Esophagus (tissue), 2 donors: ENCODE measurements around the gene HLCS. TPM values are rescaled to one million over a fixed set of nuclear protein-coding genes. Genes with fewer than 3 reads are reported as not detected.

Source experiments
- H3K27ac ChIP-seq, 2 donors: one replicate each; pipeline ENCODE4 v1.5.1; 2013; ENCODE audit warnings: low read depth in 2 of 2, mild to moderate bottlenecking in 2 of 2, inconsistent platforms in 1 of 2, low read length in 1 of 2, moderate library complexity in 1 of 2
- H3K27me3 ChIP-seq, 2 donors: one replicate each; pipeline ENCODE4 v1.6.1; 2013; ENCODE audit warnings: low read length in 2 of 2, control low read depth in 1 of 2, mild to moderate bottlenecking in 1 of 2; ENCODE audit not compliant: insufficient read depth in 2 of 2, control insufficient read depth in 1 of 2
- H3K36me3 ChIP-seq, 2 donors: one replicate each; pipeline ENCODE4 v1.6.1; 2013; ENCODE audit warnings: low read length in 1 of 2; ENCODE audit not compliant: control insufficient read depth in 2 of 2, insufficient read depth in 2 of 2
- H3K4me1 ChIP-seq, 2 donors: one replicate each; pipeline ENCODE4 v1.6.1; 2013; ENCODE audit warnings: low read length in 1 of 2; ENCODE audit not compliant: control insufficient read depth in 2 of 2, insufficient read depth in 2 of 2
- H3K4me3 ChIP-seq, 2 donors: one replicate each; pipeline ENCODE4 v1.5.1; 2013; ENCODE audit warnings: low read length in 2 of 2, mild to moderate bottlenecking in 2 of 2, low read depth in 1 of 2, moderate library complexity in 1 of 2
- H3K9me3 ChIP-seq, 2 donors: one replicate each; pipeline ENCODE4 v1.6.1; 2013; ENCODE audit warnings: mild to moderate bottlenecking in 2 of 2, low read depth in 1 of 2, low read length in 1 of 2, moderate library complexity in 1 of 2; ENCODE audit not compliant: control insufficient read depth in 2 of 2, insufficient read depth in 1 of 2
- WGBS, 2 donors: extraction: QIAGEN DNeasy Blood & Tissue Kit; methylation state at CpG; one replicate each; pipeline ENCODE4 v1.1.7; 2013; 5-methylcytosine and 5-hydroxymethylcytosine counted together
- polyA plus RNA-seq, 2 donors: library from polyadenylated mRNA; stranded (reverse); fragments of 200-250 nt; gene quantifications; one replicate each; pipeline ENCODE4 v1.2.3, GENCODE V29; 2013
- donor health status: healthy with polysubstance abuse.
- donor health status: Bipolar disorder and iron deficiency.

The HLCS gene
- polyA plus RNA-seq, 2 donors, result 3.9 to 4.8 TPM

- H3K36me3 ChIP-seq, result no peaks in the 10 kb centered on the region
- no peaks in the 10 kb centered on the region for H3K27me3 ChIP-seq
- H3K4me1 ChIP-seq, result peaks cover 0 to 5% of the 10 kb centered on the region in 2 donors
- H3K4me3 ChIP-seq, result peak overlapping the region; percentile 28 to 75
- H3K9me3 ChIP-seq, result no peaks in the 10 kb centered on the region
- WGBS, 2 donors, result 4 to 6% methylated on average over 44 to 55 of the region's 55 CpGs
- peak overlapping the region; percentile 79 to 90 for H3K27ac ChIP-seq
Observed at GRCh38 chr21:36709030-36709867, 257.2 kb downstream of the HLCS start.

- Histone ChIP-seq H3K36me3 (no peaks in the 10 kb centered on the region), H3K4me1 (peaks cover 0 to 5% of the 10 kb centered on the region in 2 donors), H3K9me3 (peaks cover 0 to 2% of the 10 kb centered on the region in 2 donors), H3K27ac (peak overlapping the region; percentile 79 to 90), H3K4me3 (peak overlapping the region; percentile 40 to 75), H3K27me3 (no peaks in the 10 kb centered on the region)
- 4% methylated on average over 44 of the region's 44 CpGs for WGBS, 2 donors
Observed at GRCh38 chr21:36708286-36709029, 258.0 kb downstream of the HLCS start.

GRCh38 chr21:36707763-36708285, 258.6 kb downstream of the HLCS start:
- Histone ChIP-seq H3K4me1 (peaks cover 0 to 5% of the 10 kb centered on the region in 2 donors), H3K27me3 (no peaks in the 10 kb centered on the region), H3K36me3 (no peaks in the 10 kb centered on the region), H3K9me3 (peaks cover 0 to 2% of the 10 kb centered on the region in 2 donors), H3K27ac (peak overlapping the region; percentile 79 to 90), H3K4me3 (peak overlapping the region; percentile 40 to 75)
- WGBS, 2 donors, result 4% methylated on average over 52 to 53 of the region's 53 CpGs

- H3K27ac ChIP-seq, result peak overlapping the region; percentile 79 to 90
- 7 to 11% methylated on average over 32 of the region's 32 CpGs for WGBS, 2 donors
- peaks cover 0 to 5% of the 10 kb centered on the region in 2 donors for H3K4me1 ChIP-seq
- H3K4me3 ChIP-seq, result peak overlapping the region; percentile 40 to 75
- no peaks in the 10 kb centered on the region for H3K36me3 ChIP-seq
- peaks cover 0 to 2% of the 10 kb centered on the region in 2 donors for H3K9me3 ChIP-seq
- H3K27me3 ChIP-seq, result no peaks in the 10 kb centered on the region
Observed at GRCh38 chr21:36706951-36707762, 259.3 kb downstream of the HLCS start.

- WGBS, 2 donors, result 6% methylated on average over 13 of the region's 13 CpGs
- Histone ChIP-seq H3K27ac (peak overlapping the region; percentile 79 to 88), H3K4me3 (peak overlapping the region in 1 of 2 donors; percentile 75), H3K36me3 (no peaks in the 10 kb centered on the region), H3K27me3 (no peaks in the 10 kb centered on the region), H3K9me3 (peaks cover 0 to 2% of the 10 kb centered on the region in 2 donors), H3K4me1 (peaks cover under 1 to 5% of the 10 kb centered on the region in 2 donors)
Observed at GRCh38 chr21:36706482-36706852, 260.0 kb downstream of the HLCS start.

GRCh38 chr21:36705679-36706481, 260.6 kb downstream of the HLCS start:
- WGBS, 2 donors, result 5 to 9% methylated on average over 22 of the region's 22 CpGs
- no peaks in the 10 kb centered on the region for H3K27me3 ChIP-seq
- H3K4me3 ChIP-seq, result peak overlapping the region; percentile 53 to 75
- H3K4me1 ChIP-seq, result peaks cover 5 to 6% of the 10 kb centered on the region in 2 donors
- peaks cover 0 to 5% of the 10 kb centered on the region in 2 donors for H3K9me3 ChIP-seq
- peaks cover 0 to 4% of the 10 kb centered on the region in 2 donors for H3K36me3 ChIP-seq
- peak overlapping the region; percentile 79 to 88 for H3K27ac ChIP-seq

GRCh38 chr21:36704958-36705678, 261.4 kb downstream of the HLCS start:
- Histone ChIP-seq H3K4me1 (peaks cover 5 to 6% of the 10 kb centered on the region in 2 donors), H3K4me3 (peak overlapping the region; percentile 53 to 75), H3K27me3 (no peaks in the 10 kb centered on the region), H3K27ac (peak overlapping the region; percentile 79 to 88), H3K36me3 (peaks cover 0 to 4% of the 10 kb centered on the region in 2 donors), H3K9me3 (peaks cover 0 to 5% of the 10 kb centered on the region in 2 donors)
- 6 to 7% methylated on average over 39 of the region's 39 CpGs for WGBS, 2 donors

GRCh38 chr21:36704281-36704957, 262.1 kb downstream of the HLCS start:
- Histone ChIP-seq H3K9me3 (peaks cover 0 to 5% of the 10 kb centered on the region in 2 donors), H3K27me3 (no peaks in the 10 kb centered on the region), H3K4me1 (peaks cover 5 to 6% of the 10 kb centered on the region in 2 donors), H3K4me3 (peak overlapping the region; percentile 53 to 75), H3K27ac (peak overlapping the region; percentile 79 to 88), H3K36me3 (peaks cover 0 to 4% of the 10 kb centered on the region in 2 donors)
- WGBS, 2 donors, result 4 to 6% methylated on average over 49 of the region's 49 CpGs
